ENCODE data around the gene COL23A1.

DNA sequence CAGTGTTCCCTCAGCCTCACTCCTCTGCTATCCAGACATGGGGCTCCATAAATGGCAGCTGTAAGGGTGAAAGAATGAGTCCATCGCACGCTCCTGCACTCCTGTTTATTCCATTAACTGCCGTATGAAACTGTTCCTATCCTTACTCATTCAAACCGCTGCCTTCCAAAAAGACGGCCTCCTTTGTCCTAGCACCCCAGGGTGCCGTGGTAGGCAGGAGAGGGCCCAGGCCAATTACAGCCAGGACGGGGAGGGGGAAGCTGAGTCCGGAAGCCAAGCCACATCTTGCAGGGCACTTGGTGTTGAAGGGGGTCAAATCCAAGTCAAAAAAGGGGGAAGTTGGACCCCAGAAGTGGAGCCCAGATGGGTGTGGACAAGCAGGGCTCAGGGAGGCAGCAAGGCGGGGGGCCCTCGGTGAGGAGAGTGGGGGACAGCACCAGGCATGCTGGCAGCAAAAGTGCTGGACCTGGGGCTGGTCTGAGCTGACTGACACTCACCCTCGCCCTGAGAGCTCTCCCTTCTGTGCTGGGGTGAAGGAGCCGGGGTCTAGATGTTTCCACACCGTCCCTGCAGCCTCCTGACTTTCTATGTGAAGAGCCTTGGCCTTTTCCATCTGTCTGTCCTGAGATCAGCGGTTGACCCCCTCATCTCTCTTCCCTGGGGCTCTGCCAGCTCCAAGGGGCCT lies 63.3 kb downstream of the COL23A1 start:
- no peak for TF ChIP-seq POLR2A (IDR thresholded peaks at IDR 0.05)
- TF ChIP-seq, protein P1, sequence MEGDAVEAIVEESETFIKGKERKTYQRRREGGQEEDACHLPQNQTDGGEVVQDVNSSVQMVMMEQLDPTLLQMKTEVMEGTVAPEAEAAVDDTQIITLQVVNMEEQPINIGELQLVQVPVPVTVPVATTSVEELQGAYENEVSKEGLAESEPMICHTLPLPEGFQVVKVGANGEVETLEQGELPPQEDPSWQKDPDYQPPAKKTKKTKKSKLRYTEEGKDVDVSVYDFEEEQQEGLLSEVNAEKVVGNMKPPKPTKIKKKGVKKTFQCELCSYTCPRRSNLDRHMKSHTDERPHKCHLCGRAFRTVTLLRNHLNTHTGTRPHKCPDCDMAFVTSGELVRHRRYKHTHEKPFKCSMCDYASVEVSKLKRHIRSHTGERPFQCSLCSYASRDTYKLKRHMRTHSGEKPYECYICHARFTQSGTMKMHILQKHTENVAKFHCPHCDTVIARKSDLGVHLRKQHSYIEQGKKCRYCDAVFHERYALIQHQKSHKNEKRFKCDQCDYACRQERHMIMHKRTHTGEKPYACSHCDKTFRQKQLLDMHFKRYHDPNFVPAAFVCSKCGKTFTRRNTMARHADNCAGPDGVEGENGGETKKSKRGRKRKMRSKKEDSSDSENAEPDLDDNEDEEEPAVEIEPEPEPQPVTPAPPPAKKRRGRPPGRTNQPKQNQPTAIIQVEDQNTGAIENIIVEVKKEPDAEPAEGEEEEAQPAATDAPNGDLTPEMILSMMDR (IDR thresholded peaks at IDR 0.05) = no peak

Measured in lower leg skin (tissue), 3 donors.